Testis (tissue), 2 donors: ENCODE data around the gene SNAP25.

Experiments used
- POLR2A ChIP-seq: fragments of 450-650 bp; IDR thresholded peaks from one replicate; pipeline ENCODE4 v1.6.1; 2017; ENCODE audit warnings: antibody characterized with exemption, mild to moderate bottlenecking, moderate library complexity
- TF ChIP-seq, protein P1 (sequence below), 3 experiments: fragments of 450-650 bp in 2 of 3; fragments of 200-600 bp in 1 of 3; sonication (generic) in 1 of 3; IDR thresholded peaks; one replicate each; pipeline ENCODE4 v1.5.1; 2016 to 2019; ENCODE audit warnings: antibody characterized with exemption in 3 of 3, mild to moderate bottlenecking in 2 of 3, moderate library complexity in 1 of 3

DNA sequence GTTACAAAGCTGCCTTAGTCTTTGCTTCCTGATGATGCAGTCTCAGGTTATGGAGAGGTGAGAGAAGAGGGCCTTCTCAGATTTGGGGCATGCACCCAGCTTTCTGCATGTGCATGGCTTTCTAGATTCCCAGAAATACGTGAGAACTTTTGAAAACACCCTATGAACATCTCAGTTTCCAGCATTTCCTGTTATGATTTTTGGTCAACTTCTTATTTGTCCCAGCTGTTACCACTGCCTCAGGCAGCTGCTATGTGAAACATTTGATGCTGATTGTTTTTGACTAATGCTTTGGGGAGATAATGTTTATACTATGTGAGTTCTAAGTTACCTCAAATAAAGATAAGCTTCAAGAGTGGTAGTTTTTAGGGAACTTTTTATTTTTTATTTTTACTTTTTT lies 9.5 kb upstream of the SNAP25 start:
- TF ChIP-seq, protein P1, sequence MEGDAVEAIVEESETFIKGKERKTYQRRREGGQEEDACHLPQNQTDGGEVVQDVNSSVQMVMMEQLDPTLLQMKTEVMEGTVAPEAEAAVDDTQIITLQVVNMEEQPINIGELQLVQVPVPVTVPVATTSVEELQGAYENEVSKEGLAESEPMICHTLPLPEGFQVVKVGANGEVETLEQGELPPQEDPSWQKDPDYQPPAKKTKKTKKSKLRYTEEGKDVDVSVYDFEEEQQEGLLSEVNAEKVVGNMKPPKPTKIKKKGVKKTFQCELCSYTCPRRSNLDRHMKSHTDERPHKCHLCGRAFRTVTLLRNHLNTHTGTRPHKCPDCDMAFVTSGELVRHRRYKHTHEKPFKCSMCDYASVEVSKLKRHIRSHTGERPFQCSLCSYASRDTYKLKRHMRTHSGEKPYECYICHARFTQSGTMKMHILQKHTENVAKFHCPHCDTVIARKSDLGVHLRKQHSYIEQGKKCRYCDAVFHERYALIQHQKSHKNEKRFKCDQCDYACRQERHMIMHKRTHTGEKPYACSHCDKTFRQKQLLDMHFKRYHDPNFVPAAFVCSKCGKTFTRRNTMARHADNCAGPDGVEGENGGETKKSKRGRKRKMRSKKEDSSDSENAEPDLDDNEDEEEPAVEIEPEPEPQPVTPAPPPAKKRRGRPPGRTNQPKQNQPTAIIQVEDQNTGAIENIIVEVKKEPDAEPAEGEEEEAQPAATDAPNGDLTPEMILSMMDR (IDR thresholded peaks at IDR 0.05): no peak
- TF ChIP-seq POLR2A: no peak
